Left ventricle myocardium inferior (tissue), 1 donor: ENCODE measurements around the gene DNER. TPM values are rescaled to one million over a fixed set of nuclear protein-coding genes. Genes with fewer than 3 reads are reported as not detected.

Experiments
- DNase-seq: peaks from one replicate; pipeline ENCODE4 v3.0.0-alpha.2; 2020
- H3K27ac ChIP-seq: fragments of 200-600 bp; replicated peaks from 2 replicates; pipeline ENCODE4 v1.8.0; 2021
- H3K27me3 ChIP-seq: fragments of 200-600 bp; 2 replicates; pipeline ENCODE4 v1.8.0; 2021; ENCODE audit warnings: low read depth
- H3K36me3 ChIP-seq: fragments of 200-600 bp; 2 replicates; pipeline ENCODE4 v1.8.0; 2021
- H3K4me1 ChIP-seq: fragments of 200-600 bp; 2 replicates; pipeline ENCODE4 v1.8.0; 2021
- H3K4me3 ChIP-seq: fragments of 200-600 bp; 2 replicates; pipeline ENCODE4 v1.8.0; 2021; ENCODE audit warnings: mild to moderate bottlenecking, moderate library complexity
- H3K9me3 ChIP-seq: fragments of 200-600 bp; replicated peaks from 2 replicates; pipeline ENCODE4 v1.8.0; 2021
- CTCF ChIP-seq: fragments of 200-600 bp; IDR thresholded peaks from 2 replicates; pipeline ENCODE4 v1.8.0; 2021; ENCODE audit warnings: antibody characterized with exemption, mild to moderate bottlenecking, borderline replicate concordance
- intact Hi-C: fragments of 100-400 bp; cut with micrococcal nuclease; formaldehyde crosslinking; loops from one replicate; pipeline ENCODE4 v1.11.0; 2022
- total RNA-seq: library from RNA; stranded (reverse); fragmentation: NEBNext Ultra II Directional; extraction: Animal tissue kit (Norgen Biotek cat#: 25700); gene quantifications from one replicate; pipeline ENCODE4 v1.2.1, GENCODE V29; 2021
- donor health status: DM: no; HTN: yes; CAD: no; lungs with severe emphysema.

Gene DNER
- total RNA-seq, 1 donor from 2014 or later = 2.3 TPM

- intact Hi-C loops = no loop called here
Measured at GRCh38 chr2:229674830-229675530, 39.4 kb downstream of the DNER start.

GRCh38 chr2:229673676-229674075 is 40.7 kb downstream of the DNER start:
- TF ChIP-seq CTCF = no peak
- H3K4me3 ChIP-seq = no peak overlapping the region
- intact Hi-C loops = no loop called here
- no peaks in the 10 kb centered on the region for H3K36me3 ChIP-seq
- H3K4me1 ChIP-seq = no peaks in the 10 kb centered on the region
- no peaks in the 10 kb centered on the region for H3K9me3 ChIP-seq
- DNase-seq = no peak
- no peak overlapping the region for H3K27ac ChIP-seq
- H3K27me3 ChIP-seq = peaks cover 79% of the 10 kb centered on the region

More at GRCh38 chr2:229674830-229675530, 39.4 kb downstream of the DNER start:
- no peaks in the 10 kb centered on the region for H3K9me3 ChIP-seq
- no peak overlapping the region for H3K27ac ChIP-seq
- DNase-seq = no peak
- TF ChIP-seq CTCF = no peak
- H3K36me3 ChIP-seq = no peaks in the 10 kb centered on the region
- no peak overlapping the region for H3K4me3 ChIP-seq
- H3K4me1 ChIP-seq = no peaks in the 10 kb centered on the region
- peaks cover 84% of the 10 kb centered on the region for H3K27me3 ChIP-seq

GRCh38 chr2:229672021-229672420 is 42.3 kb downstream of the DNER start:
- H3K27ac ChIP-seq = no peak overlapping the region
- no peak overlapping the region for H3K4me3 ChIP-seq
- H3K9me3 ChIP-seq = no peaks in the 10 kb centered on the region
- intact Hi-C loops = no loop called here
- no peak for DNase-seq
- H3K36me3 ChIP-seq = no peaks in the 10 kb centered on the region
- no peaks in the 10 kb centered on the region for H3K4me1 ChIP-seq
- H3K27me3 ChIP-seq = peaks cover 62% of the 10 kb centered on the region
- no peak for TF ChIP-seq CTCF

GRCh38 chr2:229669841-229670240 is 44.5 kb downstream of the DNER start:
- TF ChIP-seq CTCF = no peak
- Histone ChIP-seq H3K27ac (no peak overlapping the region), H3K4me1 (no peaks in the 10 kb centered on the region), H3K27me3 (peaks cover 44% of the 10 kb centered on the region), H3K36me3 (no peaks in the 10 kb centered on the region), H3K9me3 (no peaks in the 10 kb centered on the region), H3K4me3 (no peak overlapping the region)
- no peak for DNase-seq
- intact Hi-C loops = no loop called here

GRCh38 chr2:229666811-229667210 is 47.5 kb downstream of the DNER start:
- no peak for TF ChIP-seq CTCF
- no peaks in the 10 kb centered on the region for H3K4me1 ChIP-seq
- H3K36me3 ChIP-seq = no peaks in the 10 kb centered on the region
- no peak overlapping the region for H3K27ac ChIP-seq
- no peak for DNase-seq
- peaks cover 19% of the 10 kb centered on the region for H3K27me3 ChIP-seq
- no peak overlapping the region for H3K4me3 ChIP-seq
- H3K9me3 ChIP-seq = no peaks in the 10 kb centered on the region
- intact Hi-C loops = no loop called here
